ENCODE results near the gene CLCN6.

DNA sequence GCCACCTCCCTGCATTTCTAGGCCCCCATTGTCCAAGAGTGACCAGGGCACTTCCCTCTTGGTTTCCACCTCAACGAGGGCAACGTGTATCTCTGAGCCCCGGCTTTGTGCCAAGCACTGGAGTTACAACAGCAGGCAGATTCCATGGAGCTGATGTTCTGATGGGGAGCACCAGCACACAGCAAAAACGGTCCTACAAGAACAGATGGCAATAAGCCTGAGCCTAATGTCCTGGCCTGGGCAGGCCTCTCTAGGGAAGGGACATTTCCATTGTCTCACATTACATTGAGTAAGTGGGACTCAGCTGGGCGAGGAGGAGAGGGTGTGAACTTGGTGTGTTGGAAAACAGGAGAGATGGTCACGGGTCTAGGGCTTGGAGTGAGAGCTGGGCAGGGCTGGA lies 79.9 kb downstream of the CLCN6 start:
- TF ChIP-seq, protein P1, sequence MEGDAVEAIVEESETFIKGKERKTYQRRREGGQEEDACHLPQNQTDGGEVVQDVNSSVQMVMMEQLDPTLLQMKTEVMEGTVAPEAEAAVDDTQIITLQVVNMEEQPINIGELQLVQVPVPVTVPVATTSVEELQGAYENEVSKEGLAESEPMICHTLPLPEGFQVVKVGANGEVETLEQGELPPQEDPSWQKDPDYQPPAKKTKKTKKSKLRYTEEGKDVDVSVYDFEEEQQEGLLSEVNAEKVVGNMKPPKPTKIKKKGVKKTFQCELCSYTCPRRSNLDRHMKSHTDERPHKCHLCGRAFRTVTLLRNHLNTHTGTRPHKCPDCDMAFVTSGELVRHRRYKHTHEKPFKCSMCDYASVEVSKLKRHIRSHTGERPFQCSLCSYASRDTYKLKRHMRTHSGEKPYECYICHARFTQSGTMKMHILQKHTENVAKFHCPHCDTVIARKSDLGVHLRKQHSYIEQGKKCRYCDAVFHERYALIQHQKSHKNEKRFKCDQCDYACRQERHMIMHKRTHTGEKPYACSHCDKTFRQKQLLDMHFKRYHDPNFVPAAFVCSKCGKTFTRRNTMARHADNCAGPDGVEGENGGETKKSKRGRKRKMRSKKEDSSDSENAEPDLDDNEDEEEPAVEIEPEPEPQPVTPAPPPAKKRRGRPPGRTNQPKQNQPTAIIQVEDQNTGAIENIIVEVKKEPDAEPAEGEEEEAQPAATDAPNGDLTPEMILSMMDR (IDR thresholded peaks at IDR 0.05; ENCODE audit: low read length): no peak
- TF ChIP-seq EZH2 (optimal IDR thresholded peaks at IDR 0.05; ENCODE audit: low read depth, low read length): no peak

Measured in MM.1S (cell line).